Measurements from ENCODE around the gene SMG1. TPM values are rescaled to one million over a fixed set of nuclear protein-coding genes. Genes with fewer than 3 reads are reported as not detected.

The SMG1 gene
- total and polyA plus RNA-seq, 2 of the 13 experiments (the other 11 are each of a cell fraction or from before 2014, with no cell fraction given): 48.7 to 53.7 TPM

GRCh38 chr16:18801145-18801972 is 124.8 kb downstream of the SMG1 start, which contains the start of gene ARL6IP1 (continued):
- TF ChIP-seq, protein P1, sequence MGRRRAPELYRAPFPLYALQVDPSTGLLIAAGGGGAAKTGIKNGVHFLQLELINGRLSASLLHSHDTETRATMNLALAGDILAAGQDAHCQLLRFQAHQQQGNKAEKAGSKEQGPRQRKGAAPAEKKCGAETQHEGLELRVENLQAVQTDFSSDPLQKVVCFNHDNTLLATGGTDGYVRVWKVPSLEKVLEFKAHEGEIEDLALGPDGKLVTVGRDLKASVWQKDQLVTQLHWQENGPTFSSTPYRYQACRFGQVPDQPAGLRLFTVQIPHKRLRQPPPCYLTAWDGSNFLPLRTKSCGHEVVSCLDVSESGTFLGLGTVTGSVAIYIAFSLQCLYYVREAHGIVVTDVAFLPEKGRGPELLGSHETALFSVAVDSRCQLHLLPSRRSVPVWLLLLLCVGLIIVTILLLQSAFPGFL (CRISPR knock-in tag; IDR thresholded peaks at IDR 0.05): peak; percentile 95
- TF ChIP-seq, protein P2, sequence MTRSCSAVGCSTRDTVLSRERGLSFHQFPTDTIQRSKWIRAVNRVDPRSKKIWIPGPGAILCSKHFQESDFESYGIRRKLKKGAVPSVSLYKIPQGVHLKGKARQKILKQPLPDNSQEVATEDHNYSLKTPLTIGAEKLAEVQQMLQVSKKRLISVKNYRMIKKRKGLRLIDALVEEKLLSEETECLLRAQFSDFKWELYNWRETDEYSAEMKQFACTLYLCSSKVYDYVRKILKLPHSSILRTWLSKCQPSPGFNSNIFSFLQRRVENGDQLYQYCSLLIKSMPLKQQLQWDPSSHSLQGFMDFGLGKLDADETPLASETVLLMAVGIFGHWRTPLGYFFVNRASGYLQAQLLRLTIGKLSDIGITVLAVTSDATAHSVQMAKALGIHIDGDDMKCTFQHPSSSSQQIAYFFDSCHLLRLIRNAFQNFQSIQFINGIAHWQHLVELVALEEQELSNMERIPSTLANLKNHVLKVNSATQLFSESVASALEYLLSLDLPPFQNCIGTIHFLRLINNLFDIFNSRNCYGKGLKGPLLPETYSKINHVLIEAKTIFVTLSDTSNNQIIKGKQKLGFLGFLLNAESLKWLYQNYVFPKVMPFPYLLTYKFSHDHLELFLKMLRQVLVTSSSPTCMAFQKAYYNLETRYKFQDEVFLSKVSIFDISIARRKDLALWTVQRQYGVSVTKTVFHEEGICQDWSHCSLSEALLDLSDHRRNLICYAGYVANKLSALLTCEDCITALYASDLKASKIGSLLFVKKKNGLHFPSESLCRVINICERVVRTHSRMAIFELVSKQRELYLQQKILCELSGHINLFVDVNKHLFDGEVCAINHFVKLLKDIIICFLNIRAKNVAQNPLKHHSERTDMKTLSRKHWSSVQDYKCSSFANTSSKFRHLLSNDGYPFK (CRISPR knock-in tag; IDR thresholded peaks at IDR 0.05; ENCODE audit: borderline replicate concordance): peak; percentile 94
- TF ChIP-seq ZNF3 (CRISPR knock-in tag; IDR thresholded peaks at IDR 0.05) (peak; percentile 32; the same call in 1 of the 2 replicates), GPBP1L1 (CRISPR knock-in tag; IDR thresholded peaks at IDR 0.05) (no peak), ARNTL (CRISPR knock-in tag; IDR thresholded peaks at IDR 0.05) (peak; percentile 88; the same call in 1 of the 2 replicates), FOXP1 (IDR thresholded peaks at IDR 0.05) (no peak), FOXP1 (CRISPR knock-in tag; IDR thresholded peaks at IDR 0.05) (0 out of 2 replicates have a peak, but pooled peaks have one; percentile 4), ZBTB21 (CRISPR knock-in tag; IDR thresholded peaks at IDR 0.05) (peak; percentile 46; the same call in 1 of the 2 replicates), ZBTB7B (CRISPR knock-in tag; IDR thresholded peaks at IDR 0.05) (peak; percentile 43), E2F5 (CRISPR knock-in tag; conservative IDR thresholded peaks at IDR 0.05) (peak; percentile 86), REST (IDR thresholded peaks at IDR 0.05; ENCODE audit: borderline replicate concordance in 1 of 2, low read depth in 1 of 2, low read length in 2 of 2) (peak in 1 of 2 experiments; percentile 74; a peak in 1 of 4 replicates), DMAP1 (CRISPR knock-in tag; IDR thresholded peaks at IDR 0.05) (peak; percentile 99), ZFP37 (CRISPR knock-in tag; IDR thresholded peaks at IDR 0.05; ENCODE audit: borderline replicate concordance) (peak; percentile 93), ZNF790 (CRISPR knock-in tag; IDR thresholded peaks at IDR 0.05; ENCODE audit: borderline replicate concordance) (no peak), CEBPG (CRISPR knock-in tag; IDR thresholded peaks at IDR 0.05) (peak; percentile 64), ZNF564 (CRISPR knock-in tag; IDR thresholded peaks at IDR 0.05) (peak; percentile 85), JUND (CRISPR knock-in tag; IDR thresholded peaks at IDR 0.05) (peak; percentile 66), ZNF329 (CRISPR knock-in tag; IDR thresholded peaks at IDR 0.05; ENCODE audit: low read depth) (peak; percentile 92; the same call in 1 of the 2 replicates)
